K562 (cell line): Measurements from ENCODE around the gene IRAK3. TPM values are rescaled to one million over a fixed set of nuclear protein-coding genes. Genes with fewer than 3 reads are reported as not detected.

Source experiments
- BCL6 ChIP-seq: fragments of 250-450 bp; sonication (Bioruptor Pico); IDR thresholded peaks from 2 replicates; pipeline ENCODE4 v1.4.0; 2020
- CBFA2T2 ChIP-seq: fragments of 450-650 bp; conservative IDR thresholded peaks from 2 replicates; pipeline ENCODE4 v1.6.1; 2017; ENCODE audit warnings: mild to moderate bottlenecking
- CHCHD3 ChIP-seq: fragments of 250-450 bp; sonication (Bioruptor Pico); IDR thresholded peaks from 2 replicates; pipeline ENCODE4 v2.1.2; 2022; ENCODE audit warnings: mild to moderate bottlenecking
- CHD2 ChIP-seq: IDR thresholded peaks from 2 replicates; pipeline ENCODE4 v1.6.1; 2011; ENCODE audit warnings: low read depth, low read length
- CXXC5 ChIP-seq: fragments of 250-450 bp; sonication (Bioruptor Pico); IDR thresholded peaks from 2 replicates; pipeline ENCODE4 v1.8.0; 2022; ENCODE audit warnings: inconsistent platforms, mild to moderate bottlenecking, moderate library complexity
- FIP1L1 ChIP-seq: fragments of 200-400 bp; formaldehyde crosslinking; IDR thresholded peaks from 2 replicates; pipeline ENCODE4 v1.6.1; 2018; ENCODE audit warnings: mild to moderate bottlenecking, low read depth, low read length; ENCODE audit not compliant: poor library complexity, severe bottlenecking
- GTF2A2 ChIP-seq: IDR thresholded peaks from 2 replicates; pipeline ENCODE4 v1.6.1; 2016; ENCODE audit warnings: mild to moderate bottlenecking, missing genetic modification characterization, missing compliant biosample characterization
- HNRNPL ChIP-seq: fragments of 200-400 bp; formaldehyde crosslinking; IDR thresholded peaks from 2 replicates; pipeline ENCODE4 v1.6.1; 2017; ENCODE audit warnings: low read depth, mild to moderate bottlenecking, low read length
- MTA1 ChIP-seq: fragments of 450-650 bp; IDR thresholded peaks from 2 replicates; pipeline ENCODE4 v1.6.1; 2017; ENCODE audit warnings: borderline replicate concordance
- MTA3 ChIP-seq: fragments of 450-650 bp; formaldehyde crosslinking; IDR thresholded peaks from 2 replicates; pipeline ENCODE4 v1.6.1; 2017; ENCODE audit warnings: mild to moderate bottlenecking, borderline replicate concordance
- NCOA1 ChIP-seq: fragments of 450-650 bp; IDR thresholded peaks from 2 replicates; pipeline ENCODE4 v1.6.1; 2016; ENCODE audit warnings: low read depth
- NFYB ChIP-seq: IDR thresholded peaks from 2 replicates; pipeline ENCODE4 v1.6.1; 2011; ENCODE audit warnings: mild to moderate bottlenecking, moderate library complexity; ENCODE audit not compliant: insufficient read length; ENCODE audit errors: extremely low read depth
- POLR2H ChIP-seq: IDR thresholded peaks from 2 replicates; pipeline ENCODE4 v1.6.1; 2016; ENCODE audit warnings: missing genetic modification characterization, low read depth, mild to moderate bottlenecking, control low read depth, missing compliant biosample characterization, moderate library complexity
- PTRF ChIP-seq: fragments of 450-650 bp; IDR thresholded peaks from 2 replicates; pipeline ENCODE4 v1.6.1; 2016; ENCODE audit warnings: mild to moderate bottlenecking, missing genetic modification characterization, missing compliant biosample characterization
- SREBF2 ChIP-seq: sonication (generic); formaldehyde crosslinking; IDR thresholded peaks from 2 replicates; pipeline ENCODE4 v1.4.0; 2020; ENCODE audit warnings: mild to moderate bottlenecking, missing genetic modification reagents
- TRIM24 ChIP-seq, 2 experiments: fragments of 450-650 bp; IDR thresholded peaks; 2 replicates each; pipeline ENCODE4 v1.6.1; 2016
- ZNF12 ChIP-seq: sonication (generic); formaldehyde crosslinking; IDR thresholded peaks from 2 replicates; pipeline ENCODE4 v1.4.0; 2020; ENCODE audit warnings: mild to moderate bottlenecking, missing genetic modification reagents
- ZNF143 ChIP-seq: sonication (generic); formaldehyde crosslinking; IDR thresholded peaks from 2 replicates; pipeline ENCODE4 v1.9.0; 2022; ENCODE audit warnings: mild to moderate bottlenecking, missing genetic modification reagents
- ZNF165 ChIP-seq: fragments of 250-450 bp; sonication (Bioruptor Pico); IDR thresholded peaks from 2 replicates; pipeline ENCODE4 v1.4.0; 2020; ENCODE audit warnings: borderline replicate concordance
- ZNF384 ChIP-seq: IDR thresholded peaks from 2 replicates; pipeline ENCODE4 v1.6.1; 2012; ENCODE audit warnings: low read depth, low read length, improper control_type of control experiment
- ZNF444 ChIP-seq: fragments of 250-450 bp; sonication (Bioruptor Pico); IDR thresholded peaks from 2 replicates; pipeline ENCODE4 v1.4.0; 2020; ENCODE audit warnings: mild to moderate bottlenecking, moderate library complexity
- polyA plus RNA-seq, 8 experiments: library from polyadenylated mRNA; depleted of rRNA in 4 of 8; stranded (reverse) in 5 of 8; unstranded in 3 of 8; fragments of >200 nt; fragmentation: Nextera tagmentation in 2 of 8; fragmentation: Illumina TruSeq in 1 of 8; extraction: Ambion mirVana in 2 of 8; extraction: Trizol in 1 of 8; gene quantifications; 2 replicates each; pipeline versions ENCODE4 v1.2.1 to v1.2.3, GENCODE V29; 2011 to 2014; ENCODE audit warnings: inconsistent platforms in 1 of 8, missing spikeins in 1 of 8
- total RNA-seq, 7 experiments: library from RNA; depleted of rRNA in 6 of 7; stranded (reverse); fragments of >200 nt in 6 of 7; fragmentation: Illumina TruSeq in 2 of 7; extraction: Trizol in 2 of 7; gene quantifications; 2 replicates each; pipeline versions ENCODE4 v1.2.1 to v1.2.3, GENCODE V29; 2011 to 2021; ENCODE audit warnings: low replicate concordance in 1 of 7
- TF ChIP-seq, protein P1 (sequence below): fragments of 250-450 bp; sonication (Bioruptor Pico); IDR thresholded peaks from 2 replicates; pipeline ENCODE4 v1.5.0; 2020; ENCODE audit warnings: mild to moderate bottlenecking

IRAK3 gene
- total and polyA plus RNA-seq, 9 of the 15 experiments (the other 6 are each of a cell fraction or from before 2014, with no cell fraction given), result 0.06 to 0.09 (median 0.07) TPM; not detected in 6

DNA sequence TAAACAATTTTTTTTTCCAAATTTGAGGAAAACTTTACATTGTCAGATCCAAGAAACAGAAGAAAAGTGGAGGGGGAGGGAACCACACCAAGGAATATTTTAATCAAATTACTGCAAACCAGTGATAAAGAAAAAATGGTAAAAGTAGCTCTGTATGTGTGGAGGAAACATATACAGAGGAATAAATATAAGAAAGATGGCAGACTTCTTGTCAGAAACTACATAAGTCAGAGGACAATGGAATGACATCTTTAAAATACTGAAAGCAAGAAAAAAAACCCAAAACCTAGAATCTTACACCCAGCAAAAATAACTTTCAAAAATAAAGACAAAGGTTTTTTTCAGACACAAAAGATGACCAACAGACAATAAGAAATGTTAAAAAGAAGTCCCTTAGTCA, 48.3 kb upstream of the IRAK3 start (continued):
- no peak for TF ChIP-seq ZNF165
- no peak for TF ChIP-seq HNRNPL
- no peak for TF ChIP-seq NFYB
- TF ChIP-seq SREBF2 (CRISPR knock-in tag), result no peak
- no peak for TF ChIP-seq BCL6
- no peak for TF ChIP-seq GTF2A2
- TF ChIP-seq CHD2, result no peak
- no peak for TF ChIP-seq ZNF143
- no peak for TF ChIP-seq ZNF12 (CRISPR knock-in tag)
- TF ChIP-seq CXXC5 (CRISPR knock-in tag), result no peak
- no peak for TF ChIP-seq MTA1
- no peak for TF ChIP-seq PTRF (tag)
- TF ChIP-seq TRIM24 (IDR thresholded peaks at IDR 0.05), result peak in 1 of 2 experiments; percentile 49; a peak in 1 of 4 replicates
- TF ChIP-seq ZNF444, result no peak
- no peak for TF ChIP-seq POLR2H (tag)
- TF ChIP-seq MTA3, result no peak
- no peak for TF ChIP-seq FIP1L1
- TF ChIP-seq CHCHD3 (CRISPR knock-in tag), result no peak
- no peak for TF ChIP-seq ZNF384
- TF ChIP-seq, protein P1, sequence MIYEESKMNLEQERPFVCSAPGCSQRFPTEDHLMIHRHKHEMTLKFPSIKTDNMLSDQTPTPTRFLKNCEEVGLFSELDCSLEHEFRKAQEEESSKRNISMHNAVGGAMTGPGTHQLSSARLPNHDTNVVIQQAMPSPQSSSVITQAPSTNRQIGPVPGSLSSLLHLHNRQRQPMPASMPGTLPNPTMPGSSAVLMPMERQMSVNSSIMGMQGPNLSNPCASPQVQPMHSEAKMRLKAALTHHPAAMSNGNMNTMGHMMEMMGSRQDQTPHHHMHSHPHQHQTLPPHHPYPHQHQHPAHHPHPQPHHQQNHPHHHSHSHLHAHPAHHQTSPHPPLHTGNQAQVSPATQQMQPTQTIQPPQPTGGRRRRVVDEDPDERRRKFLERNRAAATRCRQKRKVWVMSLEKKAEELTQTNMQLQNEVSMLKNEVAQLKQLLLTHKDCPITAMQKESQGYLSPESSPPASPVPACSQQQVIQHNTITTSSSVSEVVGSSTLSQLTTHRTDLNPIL (CRISPR knock-in tag), result no peak
- no peak for TF ChIP-seq CBFA2T2
- no peak for TF ChIP-seq NCOA1
